K562 (cell line): Measurements from ENCODE around the gene KPTN. TPM values are rescaled to one million over a fixed set of nuclear protein-coding genes. Genes with fewer than 3 reads are reported as not detected.
A peak's percentile ranks its signal among the peaks of the same experiment; 100 is the strongest.

ENCODE experiments used
- BHLHE40 ChIP-seq: IDR thresholded peaks from 2 replicates; pipeline ENCODE4 v1.6.1; 2011; ENCODE audit warnings: low read length, improper control_type of control experiment
- DLX4 ChIP-seq: fragments of 250-450 bp; sonication (Bioruptor Pico); IDR thresholded peaks from 2 replicates; pipeline ENCODE4 v1.6.1; 2021; ENCODE audit warnings: mild to moderate bottlenecking
- EHMT2 ChIP-seq: fragments of 450-650 bp; IDR thresholded peaks from 2 replicates; pipeline ENCODE4 v1.6.1; 2018; ENCODE audit warnings: antibody characterized with exemption
- FOXP4 ChIP-seq: sonication (generic); formaldehyde crosslinking; IDR thresholded peaks from 2 replicates; pipeline ENCODE4 v1.8.0; 2022; ENCODE audit warnings: mild to moderate bottlenecking, missing genetic modification reagents, borderline replicate concordance
- GTF3C2 ChIP-seq: IDR thresholded peaks from 3 replicates; pipeline ENCODE4 v1.6.1; 2011; ENCODE audit warnings: borderline replicate concordance, mild to moderate bottlenecking, moderate library complexity; ENCODE audit not compliant: insufficient read length; ENCODE audit errors: extremely low read depth
- MCM5 ChIP-seq: fragments of 450-650 bp; IDR thresholded peaks from 2 replicates; pipeline ENCODE4 v1.6.1; 2016; ENCODE audit warnings: low read depth
- PHB2 ChIP-seq: fragments of 450-650 bp; IDR thresholded peaks from 2 replicates; pipeline ENCODE4 v1.6.1; 2017; ENCODE audit warnings: low read depth
- PYGO2 ChIP-seq: fragments of 450-650 bp; IDR thresholded peaks from 2 replicates; pipeline ENCODE4 v1.6.1; 2016; ENCODE audit warnings: mild to moderate bottlenecking, missing genetic modification characterization, moderate library complexity, missing compliant biosample characterization
- RNF2 ChIP-seq: sonication (generic); IDR thresholded peaks from 2 replicates; pipeline ENCODE4 v1.6.1; 2016
- SMAD1 ChIP-seq: fragments of 150-350 bp; IDR thresholded peaks from 2 replicates; pipeline ENCODE4 v1.6.1; 2014; ENCODE audit warnings: low read length, low read depth; ENCODE audit not compliant: partially characterized antibody
- SMAD4 ChIP-seq: fragments of 250-450 bp; sonication (Bioruptor Pico); conservative IDR thresholded peaks from 2 replicates; pipeline ENCODE4 v1.8.0; 2021; ENCODE audit warnings: inconsistent platforms, mild to moderate bottlenecking, moderate library complexity
- THAP12 ChIP-seq: fragments of 250-450 bp; sonication (Bioruptor Pico); IDR thresholded peaks from 2 replicates; pipeline ENCODE4 v1.9.0; 2021; ENCODE audit warnings: mild to moderate bottlenecking, inconsistent platforms
- TRIM24 ChIP-seq, 2 experiments: fragments of 450-650 bp; IDR thresholded peaks; 2 replicates each; pipeline ENCODE4 v1.6.1; 2016
- TSC22D4 ChIP-seq: fragments of 450-650 bp; IDR thresholded peaks from 2 replicates; pipeline ENCODE4 v1.6.1; 2016; ENCODE audit warnings: missing genetic modification characterization, missing biosample characterization, control low read depth
- XRCC4 ChIP-seq: IDR thresholded peaks from one replicate; pipeline ENCODE4 v1.6.1; 2011; ENCODE audit not compliant: insufficient read depth, insufficient read length; ENCODE audit errors: extremely low read depth
- ZNF197 ChIP-seq: fragments of 200-800 bp; sonication (Bioruptor generic); IDR thresholded peaks from 2 replicates; pipeline ENCODE4 v1.6.1; 2016; ENCODE audit warnings: low read depth, missing genetic modification characterization, missing compliant biosample characterization
- ZNF277 ChIP-seq: fragments of 250-450 bp; sonication (Bioruptor Pico); IDR thresholded peaks from 2 replicates; pipeline ENCODE4 v1.8.0; 2022; ENCODE audit warnings: inconsistent platforms, mild to moderate bottlenecking, moderate library complexity, borderline replicate concordance
- ZSCAN32 ChIP-seq: fragments of 450-650 bp; formaldehyde crosslinking; IDR thresholded peaks from 2 replicates; pipeline ENCODE4 v1.4.0; 2020; ENCODE audit warnings: mild to moderate bottlenecking, moderate library complexity
- polyA plus RNA-seq, 8 experiments: library from polyadenylated mRNA; depleted of rRNA in 4 of 8; stranded (reverse) in 5 of 8; unstranded in 3 of 8; fragments of >200 nt; fragmentation: Nextera tagmentation in 2 of 8; fragmentation: Illumina TruSeq in 1 of 8; extraction: Ambion mirVana in 2 of 8; extraction: Trizol in 1 of 8; gene quantifications; 2 replicates each; pipeline versions ENCODE4 v1.2.1 to v1.2.3, GENCODE V29; 2011 to 2014; ENCODE audit warnings: inconsistent platforms in 1 of 8, missing spikeins in 1 of 8
- total RNA-seq, 7 experiments: library from RNA; depleted of rRNA in 6 of 7; stranded (reverse); fragments of >200 nt in 6 of 7; fragmentation: Illumina TruSeq in 2 of 7; extraction: Trizol in 2 of 7; gene quantifications; 2 replicates each; pipeline versions ENCODE4 v1.2.1 to v1.2.3, GENCODE V29; 2011 to 2021; ENCODE audit warnings: low replicate concordance in 1 of 7

Gene KPTN
- total and polyA plus RNA-seq, 9 of the 15 experiments (the other 6 are each of a cell fraction or from before 2014, with no cell fraction given), result 0.56 to 18.2 (median 8.5) TPM

- TF ChIP-seq SMAD4 (CRISPR knock-in tag) (peak; percentile 79), TSC22D4 (tag) (no peak), EHMT2 (no peak), ZNF197 (CRISPR knock-in tag) (peak; percentile 43; the same call in 1 of the 2 replicates), BHLHE40 (peak; percentile 61), GTF3C2 (no peak), SMAD1 (no peak), TRIM24 (IDR thresholded peaks at IDR 0.05) (no peak), ZSCAN32 (CRISPR knock-in tag) (no peak), PHB2 (no peak; the same call in 1 of the 2 replicates), FOXP4 (CRISPR knock-in tag) (no peak), MCM5 (no peak), DLX4 (CRISPR knock-in tag) (no peak), ZNF277 (no peak), XRCC4 (no peak), PYGO2 (tag) (no peak), THAP12 (CRISPR knock-in tag) (peak; percentile 72), RNF2 (no peak)
Observed at GRCh38 chr19:47483800-47484690, at the start of gene KPTN (continued).
